IPS-NIHi7 (cell line): ENCODE measurements around the gene SYVN1.
A peak's percentile ranks its signal among the peaks of the same experiment; 100 is the strongest.
"Not testable (repeated sequence)": the region's sequence is repeated elsewhere in the genome, so short reads cannot be mapped to it uniquely, and the experiment has no call there.

Source experiments
- DNase-seq: peaks from one replicate; pipeline ENCODE4 v3.0.0; 2012; ENCODE audit warnings: mixed read lengths; ENCODE audit errors: extremely low spot score

The SYVN1 gene

GRCh38 chr11:65127473-65128181 is 6.7 kb downstream of the SYVN1 start:
- no peak for DNase-seq

- DNase-seq, result no peak
These were observed 7.6 kb downstream of the SYVN1 start for GRCh38 chr11:65126624-65127274.

- DNase-seq, result no peak
These were observed 8.9 kb downstream of the SYVN1 start for GRCh38 chr11:65125197-65126056.

- DNase-seq, result no peak
These were observed 9.7 kb downstream of the SYVN1 start for GRCh38 chr11:65124480-65125196.

GRCh38 chr11:65121865-65122696 is 12.2 kb downstream of the SYVN1 start, which contains the start of the genes FAU and MRPL49:
Gene FAU, minus strand, starts transcription at chr11:65122134. Its CDS starts 321 bp downstream, at chr11:65121813.
Gene MRPL49, plus strand, starts transcription at chr11:65122321. Its CDS starts 26 bp downstream, at chr11:65122347.
- DNase-seq, result peak; percentile 97

GRCh38 chr11:65121447-65121864 is 12.9 kb downstream of the SYVN1 start:
- no peak for DNase-seq

GRCh38 chr11:65120831-65121230 is 13.5 kb downstream of the SYVN1 start:
- no peak for DNase-seq

- no peak for DNase-seq
These were observed 14.7 kb downstream of the SYVN1 start for GRCh38 chr11:65119670-65119995.

GRCh38 chr11:65118891-65119669 is 15.2 kb downstream of the SYVN1 start:
- not testable (repeated sequence) for DNase-seq

GRCh38 chr11:65118097-65118837 is 16.1 kb downstream of the SYVN1 start:
- DNase-seq, result no peak

GRCh38 chr11:65117206-65118096 is 16.9 kb downstream of the SYVN1 start, which contains the start of gene ZNHIT2:
Gene ZNHIT2, minus strand, starts transcription at chr11:65117701. Its CDS starts 48 bp downstream, at chr11:65117653.
- peak; percentile 94 for DNase-seq

- DNase-seq, result no peak
These were observed 17.7 kb downstream of the SYVN1 start for GRCh38 chr11:65116370-65117205.

GRCh38 chr11:65115361-65116082 is 18.8 kb downstream of the SYVN1 start:
- no peak for DNase-seq

- DNase-seq, result no peak
These were observed 19.7 kb downstream of the SYVN1 start for GRCh38 chr11:65114538-65115171.

- DNase-seq, result no peak
These were observed 20.5 kb downstream of the SYVN1 start for GRCh38 chr11:65113839-65114238.

GRCh38 chr11:65113361-65113756 is 21.0 kb downstream of the SYVN1 start:
- DNase-seq, result no peak
